ENCODE measurements around the gene ASB1.

- TF ChIP-seq CTCF (IDR thresholded peaks at IDR 0.05) (no peak), POLR2A (IDR thresholded peaks at IDR 0.05) (no peak)
Observed at GRCh38 chr2:238461051-238461450, 34.3 kb downstream of the ASB1 start.
